GM03348 (cell line): ENCODE measurements around the gene TRIM15.
"Not testable (repeated sequence)": the region's sequence is repeated elsewhere in the genome, so short reads cannot be mapped to it uniquely, and the experiment has no call there.

Source experiments
- DNase-seq: peaks from one replicate; pipeline ENCODE4 v3.0.0; 2012; ENCODE audit warnings: low spot score

Gene TRIM15

GRCh38 chr6:30162265-30163089, 869 bp upstream of the TRIM15 start:
- no peak for DNase-seq

GRCh38 chr6:30163918-30164654, 740 bp downstream of the TRIM15 start:
- no peak for DNase-seq

GRCh38 chr6:30164714-30165113, 1.4 kb downstream of the TRIM15 start:
- no peak for DNase-seq

GRCh38 chr6:30165238-30165637, 1.9 kb downstream of the TRIM15 start:
- DNase-seq: not testable (repeated sequence)

GRCh38 chr6:30167101-30167500, 3.8 kb downstream of the TRIM15 start:
- no peak for DNase-seq

GRCh38 chr6:30168741-30169140, 5.4 kb downstream of the TRIM15 start:
- DNase-seq: no peak

- DNase-seq: peak; percentile 77
Observed at GRCh38 chr6:30169658-30170614, 6.6 kb downstream of the TRIM15 start.

- DNase-seq: no peak
Observed at GRCh38 chr6:30171677-30172471, 8.5 kb downstream of the TRIM15 start.

GRCh38 chr6:30172681-30173080, 9.3 kb downstream of the TRIM15 start:
- no peak for DNase-seq

GRCh38 chr6:30175765-30176164, 12.4 kb downstream of the TRIM15 start:
- DNase-seq: no peak

- no peak for DNase-seq
Observed at GRCh38 chr6:30178837-30179236, 15.5 kb downstream of the TRIM15 start.

GRCh38 chr6:30180145-30180544, 16.8 kb downstream of the TRIM15 start:
- DNase-seq: no peak

GRCh38 chr6:30184417-30185031, 21.2 kb downstream of the TRIM15 start:
- no peak for DNase-seq

- DNase-seq: no peak
Observed at GRCh38 chr6:30185846-30186484, 22.6 kb downstream of the TRIM15 start.

- no peak for DNase-seq
Observed at GRCh38 chr6:30188541-30188940, 25.2 kb downstream of the TRIM15 start.

GRCh38 chr6:30192076-30192475, 28.7 kb downstream of the TRIM15 start:
- DNase-seq: no peak

GRCh38 chr6:30194797-30195690, 31.7 kb downstream of the TRIM15 start:
- peak; percentile 21 for DNase-seq

GRCh38 chr6:30195951-30196350, 32.6 kb downstream of the TRIM15 start:
- no peak for DNase-seq

- DNase-seq: no peak
Observed at GRCh38 chr6:30196376-30196775, 33.0 kb downstream of the TRIM15 start.
